ENCODE results near the gene CD82. TPM values are rescaled to one million over a fixed set of nuclear protein-coding genes. Genes with fewer than 3 reads are reported as not detected.
A peak's percentile ranks its signal among the peaks of the same experiment; 100 is the strongest.

CD82 gene
- 35.5 TPM for total RNA-seq

- Histone ChIP-seq H3K27me3 (ENCODE audit: control insufficient read depth in 3 of 3, insufficient read depth in 3 of 3, low read length in 3 of 3) (no peaks in the 10 kb centered on the region), H3K4me1 (ENCODE audit: control insufficient read depth in 3 of 3, insufficient read depth in 3 of 3, low read length in 3 of 3) (peaks cover 41 to 63% (median 42%) of the 10 kb centered on the region in 3 donors), H3K27ac (ENCODE audit: low read depth, low read length) (peak within 1 kb of the TSS; percentile 99), H3K9ac (ENCODE audit: low read depth in 1 of 3, low read length in 3 of 3) (peak within 1 kb of the TSS; percentile 85 to 92 (median 87)), H3K4me3 (ENCODE audit: low read length in 3 of 3) (peak within 1 kb of the TSS; percentile 76 to 90 (median 88)), H3K9me3 (ENCODE audit: control insufficient read depth in 3 of 3, low read length in 3 of 3) (no peaks in the 10 kb centered on the region), H3K36me3 (ENCODE audit: control insufficient read depth in 3 of 3, insufficient read depth in 3 of 3, low read length in 3 of 3) (no peaks in the 10 kb centered on the region)
Observed at GRCh38 chr11:44565211-44565952, at the start of gene CD82. Gene CD82 (plus strand): TSS chr11:44565663. CDS start chr11:44594663, 29,000 bp downstream.

- no peak overlapping the region for H3K4me3 ChIP-seq (ENCODE audit: low read length in 3 of 3)
- no peaks in the 10 kb centered on the region for H3K36me3 ChIP-seq (ENCODE audit: control insufficient read depth in 3 of 3, insufficient read depth in 3 of 3, low read length in 3 of 3)
- peaks cover 0 to 4% (median 0%) of the 10 kb centered on the region in 3 donors for H3K27me3 ChIP-seq (ENCODE audit: control insufficient read depth in 3 of 3, insufficient read depth in 3 of 3, low read length in 3 of 3)
- H3K4me1 ChIP-seq (ENCODE audit: control insufficient read depth in 3 of 3, insufficient read depth in 3 of 3, low read length in 3 of 3) = peaks cover 0 to 7% (median 0%) of the 10 kb centered on the region in 3 donors
- no peaks in the 10 kb centered on the region for H3K9me3 ChIP-seq (ENCODE audit: control insufficient read depth in 3 of 3, low read length in 3 of 3)
- peak overlapping the region in 1 of 3 donors; percentile 21 for H3K9ac ChIP-seq (ENCODE audit: low read depth in 1 of 3, low read length in 3 of 3)
- H3K27ac ChIP-seq (ENCODE audit: low read depth, low read length) = no peak overlapping the region
Observed at GRCh38 chr11:44516688-44517507, 48.6 kb upstream of the CD82 start.

GRCh38 chr11:44517541-44517940 is 47.9 kb upstream of the CD82 start:
- Histone ChIP-seq H3K27ac (ENCODE audit: low read depth, low read length) (no peak overlapping the region), H3K36me3 (ENCODE audit: control insufficient read depth in 3 of 3, insufficient read depth in 3 of 3, low read length in 3 of 3) (no peaks in the 10 kb centered on the region), H3K4me3 (ENCODE audit: low read length in 3 of 3) (no peak overlapping the region), H3K27me3 (ENCODE audit: control insufficient read depth in 3 of 3, insufficient read depth in 3 of 3, low read length in 3 of 3) (peaks cover 0 to 4% (median 2%) of the 10 kb centered on the region in 3 donors), H3K9ac (ENCODE audit: low read depth in 1 of 3, low read length in 3 of 3) (no peak overlapping the region), H3K9me3 (ENCODE audit: control insufficient read depth in 3 of 3, low read length in 3 of 3) (no peaks in the 10 kb centered on the region), H3K4me1 (ENCODE audit: control insufficient read depth in 3 of 3, insufficient read depth in 3 of 3, low read length in 3 of 3) (peaks cover 0 to 7% (median 0%) of the 10 kb centered on the region in 3 donors)

- H3K36me3 ChIP-seq (ENCODE audit: control insufficient read depth in 3 of 3, insufficient read depth in 3 of 3, low read length in 3 of 3) = no peaks in the 10 kb centered on the region
- H3K27me3 ChIP-seq (ENCODE audit: control insufficient read depth in 3 of 3, insufficient read depth in 3 of 3, low read length in 3 of 3) = peaks cover 0 to 4% (median 0%) of the 10 kb centered on the region in 3 donors
- no peak overlapping the region for H3K4me3 ChIP-seq (ENCODE audit: low read length in 3 of 3)
- H3K9ac ChIP-seq (ENCODE audit: low read depth in 1 of 3, low read length in 3 of 3) = no peak overlapping the region
- H3K27ac ChIP-seq (ENCODE audit: low read depth, low read length) = no peak overlapping the region
- peaks cover 0 to 7% (median 0%) of the 10 kb centered on the region in 3 donors for H3K4me1 ChIP-seq (ENCODE audit: control insufficient read depth in 3 of 3, insufficient read depth in 3 of 3, low read length in 3 of 3)
- no peaks in the 10 kb centered on the region for H3K9me3 ChIP-seq (ENCODE audit: control insufficient read depth in 3 of 3, low read length in 3 of 3)
Observed at GRCh38 chr11:44518968-44519550, 46.4 kb upstream of the CD82 start.

GRCh38 chr11:44519989-44520737 is 45.3 kb upstream of the CD82 start:
- no peak overlapping the region for H3K4me3 ChIP-seq (ENCODE audit: low read length in 3 of 3)

GRCh38 chr11:44521148-44521547 is 44.3 kb upstream of the CD82 start:
- H3K9ac ChIP-seq (ENCODE audit: low read depth in 1 of 3, low read length in 3 of 3) = no peak overlapping the region
- H3K27me3 ChIP-seq (ENCODE audit: control insufficient read depth in 3 of 3, insufficient read depth in 3 of 3, low read length in 3 of 3) = peaks cover 0 to 4% (median under 1%) of the 10 kb centered on the region in 3 donors
- H3K36me3 ChIP-seq (ENCODE audit: control insufficient read depth in 3 of 3, insufficient read depth in 3 of 3, low read length in 3 of 3) = no peaks in the 10 kb centered on the region
- H3K27ac ChIP-seq (ENCODE audit: low read depth, low read length) = no peak overlapping the region
- H3K4me1 ChIP-seq (ENCODE audit: control insufficient read depth in 3 of 3, insufficient read depth in 3 of 3, low read length in 3 of 3) = peaks cover 4 to 7% (median 5%) of the 10 kb centered on the region in 3 donors
- no peak overlapping the region for H3K4me3 ChIP-seq (ENCODE audit: low read length in 3 of 3)
- H3K9me3 ChIP-seq (ENCODE audit: control insufficient read depth in 3 of 3, low read length in 3 of 3) = no peaks in the 10 kb centered on the region

More at GRCh38 chr11:44519989-44520737, 45.3 kb upstream of the CD82 start:
- peaks cover 2 to 7% (median 4%) of the 10 kb centered on the region in 3 donors for H3K4me1 ChIP-seq (ENCODE audit: control insufficient read depth in 3 of 3, insufficient read depth in 3 of 3, low read length in 3 of 3)
- no peak overlapping the region for H3K27ac ChIP-seq (ENCODE audit: low read depth, low read length)
- peaks cover 0 to 4% (median 0%) of the 10 kb centered on the region in 3 donors for H3K27me3 ChIP-seq (ENCODE audit: control insufficient read depth in 3 of 3, insufficient read depth in 3 of 3, low read length in 3 of 3)
- H3K9me3 ChIP-seq (ENCODE audit: control insufficient read depth in 3 of 3, low read length in 3 of 3) = no peaks in the 10 kb centered on the region
- H3K9ac ChIP-seq (ENCODE audit: low read depth in 1 of 3, low read length in 3 of 3) = no peak overlapping the region
- no peaks in the 10 kb centered on the region for H3K36me3 ChIP-seq (ENCODE audit: control insufficient read depth in 3 of 3, insufficient read depth in 3 of 3, low read length in 3 of 3)

- Histone ChIP-seq H3K27ac (ENCODE audit: low read depth, low read length) (no peak overlapping the region), H3K9ac (ENCODE audit: low read depth in 1 of 3, low read length in 3 of 3) (no peak overlapping the region), H3K36me3 (ENCODE audit: control insufficient read depth in 3 of 3, insufficient read depth in 3 of 3, low read length in 3 of 3) (no peaks in the 10 kb centered on the region), H3K4me3 (ENCODE audit: low read length in 3 of 3) (no peak overlapping the region), H3K9me3 (ENCODE audit: control insufficient read depth in 3 of 3, low read length in 3 of 3) (no peaks in the 10 kb centered on the region), H3K4me1 (ENCODE audit: control insufficient read depth in 3 of 3, insufficient read depth in 3 of 3, low read length in 3 of 3) (peaks cover 4 to 7% (median 5%) of the 10 kb centered on the region in 3 donors), H3K27me3 (ENCODE audit: control insufficient read depth in 3 of 3, insufficient read depth in 3 of 3, low read length in 3 of 3) (peaks cover 0 to 5% (median 4%) of the 10 kb centered on the region in 3 donors)
Observed at GRCh38 chr11:44522294-44522693, 43.2 kb upstream of the CD82 start.

GRCh38 chr11:44524346-44524745 is 41.1 kb upstream of the CD82 start:
- Histone ChIP-seq H3K4me3 (ENCODE audit: low read length in 3 of 3) (no peak overlapping the region), H3K27me3 (ENCODE audit: control insufficient read depth in 3 of 3, insufficient read depth in 3 of 3, low read length in 3 of 3) (peaks cover 0 to 5% (median 4%) of the 10 kb centered on the region in 3 donors), H3K9ac (ENCODE audit: low read depth in 1 of 3, low read length in 3 of 3) (no peak overlapping the region), H3K36me3 (ENCODE audit: control insufficient read depth in 3 of 3, insufficient read depth in 3 of 3, low read length in 3 of 3) (no peaks in the 10 kb centered on the region), H3K4me1 (ENCODE audit: control insufficient read depth in 3 of 3, insufficient read depth in 3 of 3, low read length in 3 of 3) (peaks cover 4 to 5% (median 5%) of the 10 kb centered on the region in 3 donors), H3K27ac (ENCODE audit: low read depth, low read length) (no peak overlapping the region), H3K9me3 (ENCODE audit: control insufficient read depth in 3 of 3, low read length in 3 of 3) (no peaks in the 10 kb centered on the region)

- no peaks in the 10 kb centered on the region for H3K36me3 ChIP-seq (ENCODE audit: control insufficient read depth in 3 of 3, insufficient read depth in 3 of 3, low read length in 3 of 3)
- H3K4me3 ChIP-seq (ENCODE audit: low read length in 3 of 3) = no peak overlapping the region
- H3K9ac ChIP-seq (ENCODE audit: low read depth in 1 of 3, low read length in 3 of 3) = no peak overlapping the region
- H3K4me1 ChIP-seq (ENCODE audit: control insufficient read depth in 3 of 3, insufficient read depth in 3 of 3, low read length in 3 of 3) = peaks cover under 1 to 5% (median 4%) of the 10 kb centered on the region in 3 donors
- H3K9me3 ChIP-seq (ENCODE audit: control insufficient read depth in 3 of 3, low read length in 3 of 3) = no peaks in the 10 kb centered on the region
- H3K27ac ChIP-seq (ENCODE audit: low read depth, low read length) = no peak overlapping the region
- H3K27me3 ChIP-seq (ENCODE audit: control insufficient read depth in 3 of 3, insufficient read depth in 3 of 3, low read length in 3 of 3) = peaks cover 0 to 5% (median 4%) of the 10 kb centered on the region in 3 donors
Observed at GRCh38 chr11:44524751-44525201, 40.7 kb upstream of the CD82 start.
